ENCODE results near the gene TMEM170A.

DNA sequence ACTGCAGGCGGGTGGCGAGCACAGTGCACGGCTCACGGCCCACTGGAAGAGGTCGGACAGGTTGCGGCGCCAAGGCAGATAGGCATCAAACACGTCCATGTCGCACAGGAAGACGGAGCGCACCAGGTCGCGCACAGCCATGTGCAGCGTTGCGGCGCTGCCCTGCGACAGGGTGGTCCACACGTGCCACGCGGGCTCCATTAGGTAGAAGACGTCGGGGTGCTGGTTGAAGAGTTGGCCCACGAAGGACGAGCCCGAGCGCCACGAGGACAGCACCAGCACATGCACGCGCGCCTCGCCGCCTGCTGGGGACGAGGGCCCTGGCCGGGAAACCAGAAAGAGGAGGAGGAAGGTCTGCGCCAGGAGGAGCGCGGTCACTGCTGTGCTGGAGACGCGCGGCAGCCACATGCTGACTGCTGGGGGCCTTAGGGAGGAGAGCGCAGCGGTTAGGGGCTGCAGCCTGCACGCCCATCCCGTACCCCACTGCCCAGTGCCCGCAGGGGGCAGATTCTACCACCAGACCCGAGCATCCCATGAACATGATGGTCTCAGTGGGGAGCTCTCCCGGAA lies 15.0 kb upstream of the TMEM170A start:
- TF ChIP-seq POLR2A (IDR thresholded peaks at IDR 0.05; ENCODE audit: extremely low read depth, insufficient read length), result no peak
- TF ChIP-seq, protein P1, sequence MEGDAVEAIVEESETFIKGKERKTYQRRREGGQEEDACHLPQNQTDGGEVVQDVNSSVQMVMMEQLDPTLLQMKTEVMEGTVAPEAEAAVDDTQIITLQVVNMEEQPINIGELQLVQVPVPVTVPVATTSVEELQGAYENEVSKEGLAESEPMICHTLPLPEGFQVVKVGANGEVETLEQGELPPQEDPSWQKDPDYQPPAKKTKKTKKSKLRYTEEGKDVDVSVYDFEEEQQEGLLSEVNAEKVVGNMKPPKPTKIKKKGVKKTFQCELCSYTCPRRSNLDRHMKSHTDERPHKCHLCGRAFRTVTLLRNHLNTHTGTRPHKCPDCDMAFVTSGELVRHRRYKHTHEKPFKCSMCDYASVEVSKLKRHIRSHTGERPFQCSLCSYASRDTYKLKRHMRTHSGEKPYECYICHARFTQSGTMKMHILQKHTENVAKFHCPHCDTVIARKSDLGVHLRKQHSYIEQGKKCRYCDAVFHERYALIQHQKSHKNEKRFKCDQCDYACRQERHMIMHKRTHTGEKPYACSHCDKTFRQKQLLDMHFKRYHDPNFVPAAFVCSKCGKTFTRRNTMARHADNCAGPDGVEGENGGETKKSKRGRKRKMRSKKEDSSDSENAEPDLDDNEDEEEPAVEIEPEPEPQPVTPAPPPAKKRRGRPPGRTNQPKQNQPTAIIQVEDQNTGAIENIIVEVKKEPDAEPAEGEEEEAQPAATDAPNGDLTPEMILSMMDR (IDR thresholded peaks at IDR 0.05; ENCODE audit: low read depth, low read length), result no peak
- TF ChIP-seq, protein P2, sequence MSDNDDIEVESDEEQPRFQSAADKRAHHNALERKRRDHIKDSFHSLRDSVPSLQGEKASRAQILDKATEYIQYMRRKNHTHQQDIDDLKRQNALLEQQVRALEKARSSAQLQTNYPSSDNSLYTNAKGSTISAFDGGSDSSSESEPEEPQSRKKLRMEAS (IDR thresholded peaks at IDR 0.05; ENCODE audit: low read depth, low read length), result no peak
- TF ChIP-seq MYC (IDR thresholded peaks at IDR 0.05; ENCODE audit: low read depth, low read length), result no peak
